DND-41 (cell line): ENCODE measurements around the gene SEPTIN3.

ENCODE experiments used
- ATAC-seq: fragments of 200-7000 bp; cut with Tn5 transposase; 3 replicates; pipeline ENCODE4 v1.9.1; 2021; ENCODE audit warnings: low read depth; ENCODE audit not compliant: insufficient read depth
- DNase-seq: peaks from one replicate; pipeline ENCODE4 v3.0.0-alpha.2; 2020
- H2AFZ ChIP-seq: 2 replicates; pipeline ENCODE4 v1.6.0; 2012; ENCODE audit warnings: low read depth, low read length
- H3K27ac ChIP-seq: 2 replicates; pipeline ENCODE4 v1.5.1; 2012; ENCODE audit warnings: low read length, inconsistent platforms
- H3K27me3 ChIP-seq: fragments of 200-600 bp; sonication (generic); 2 replicates; pipeline ENCODE4 v1.6.0; 2012; ENCODE audit warnings: low read length, mild to moderate bottlenecking, inconsistent platforms; ENCODE audit not compliant: insufficient read depth, poor library complexity
- H3K36me3 ChIP-seq: 2 replicates; pipeline ENCODE4 v1.5.1; 2012; ENCODE audit warnings: low read length, inconsistent platforms; ENCODE audit not compliant: insufficient read depth
- H3K4me1 ChIP-seq: 2 replicates; pipeline ENCODE4 v1.5.1; 2012; ENCODE audit warnings: mild to moderate bottlenecking, low read length; ENCODE audit not compliant: insufficient read depth
- H3K4me2 ChIP-seq: 2 replicates; pipeline ENCODE4 v1.6.0; 2012; ENCODE audit warnings: mild to moderate bottlenecking, moderate library complexity, low read length, inconsistent platforms; ENCODE audit not compliant: insufficient read depth
- H3K4me3 ChIP-seq, 2 experiments: fragments of 200-600 bp in 1 of 2; shearing (Covaris generic) in 1 of 2; 2 replicates each; pipeline ENCODE4 v1.5.1; 2012 to 2016; ENCODE audit warnings: inconsistent platforms in 2 of 2, low read length in 2 of 2, mild to moderate bottlenecking in 2 of 2, low read depth in 1 of 2, moderate library complexity in 1 of 2
- H3K79me2 ChIP-seq: 2 replicates; pipeline ENCODE4 v1.6.0; 2012; ENCODE audit warnings: low read length, inconsistent platforms; ENCODE audit not compliant: insufficient read depth
- H3K9ac ChIP-seq: 2 replicates; pipeline ENCODE4 v1.6.0; 2012; ENCODE audit warnings: low read depth, mild to moderate bottlenecking, inconsistent platforms, low read length, moderate library complexity
- H3K9me3 ChIP-seq: 2 replicates; pipeline ENCODE4 v1.5.1; 2012; ENCODE audit warnings: low read length, moderate library complexity, mild to moderate bottlenecking, inconsistent platforms; ENCODE audit not compliant: insufficient read depth, severe bottlenecking
- H4K20me1 ChIP-seq: 2 replicates; pipeline ENCODE4 v1.6.0; 2012; ENCODE audit warnings: low read length; ENCODE audit not compliant: insufficient read depth
- EZH2 ChIP-seq: IDR thresholded peaks from 3 replicates; pipeline ENCODE4 v1.6.1; 2012; ENCODE audit warnings: borderline replicate concordance, low read depth, mild to moderate bottlenecking, moderate library complexity, low read length, inconsistent platforms; ENCODE audit not compliant: severe bottlenecking
- TF ChIP-seq, protein P1 (sequence below): IDR thresholded peaks from 2 replicates; pipeline ENCODE4 v1.5.1; 2012; ENCODE audit warnings: borderline replicate concordance, low read length, moderate library complexity, mild to moderate bottlenecking; ENCODE audit not compliant: poor library complexity, severe bottlenecking; ENCODE audit errors: extremely low read depth

The SEPTIN3 gene

DNA sequence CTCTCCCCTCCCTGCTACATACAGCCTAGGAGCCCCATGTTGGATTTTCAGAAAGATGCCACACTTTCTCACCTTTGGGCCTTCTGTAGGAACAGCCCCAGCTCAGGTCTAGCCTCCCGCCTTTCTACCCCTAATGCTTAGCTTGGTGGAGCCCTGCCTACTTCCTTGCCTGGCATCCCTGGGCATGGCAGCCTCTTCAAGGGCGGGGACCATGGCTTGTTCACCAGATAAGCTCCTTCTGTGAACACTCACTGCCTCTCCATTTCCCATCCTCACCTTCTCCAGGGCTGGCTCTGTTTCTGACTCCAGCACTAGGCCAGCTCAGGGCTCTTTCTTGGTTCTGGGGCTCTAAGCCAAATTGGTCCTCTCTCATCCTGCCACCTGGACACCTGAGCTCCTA is 1.4 kb downstream of the SEPTIN3 start:
- no peaks in the 10 kb centered on the region for H3K36me3 ChIP-seq
- H3K4me3 ChIP-seq = no peak overlapping the region
- no peak overlapping the region for H3K27ac ChIP-seq
- no peaks in the 10 kb centered on the region for H3K4me1 ChIP-seq
- TF ChIP-seq, protein P1, sequence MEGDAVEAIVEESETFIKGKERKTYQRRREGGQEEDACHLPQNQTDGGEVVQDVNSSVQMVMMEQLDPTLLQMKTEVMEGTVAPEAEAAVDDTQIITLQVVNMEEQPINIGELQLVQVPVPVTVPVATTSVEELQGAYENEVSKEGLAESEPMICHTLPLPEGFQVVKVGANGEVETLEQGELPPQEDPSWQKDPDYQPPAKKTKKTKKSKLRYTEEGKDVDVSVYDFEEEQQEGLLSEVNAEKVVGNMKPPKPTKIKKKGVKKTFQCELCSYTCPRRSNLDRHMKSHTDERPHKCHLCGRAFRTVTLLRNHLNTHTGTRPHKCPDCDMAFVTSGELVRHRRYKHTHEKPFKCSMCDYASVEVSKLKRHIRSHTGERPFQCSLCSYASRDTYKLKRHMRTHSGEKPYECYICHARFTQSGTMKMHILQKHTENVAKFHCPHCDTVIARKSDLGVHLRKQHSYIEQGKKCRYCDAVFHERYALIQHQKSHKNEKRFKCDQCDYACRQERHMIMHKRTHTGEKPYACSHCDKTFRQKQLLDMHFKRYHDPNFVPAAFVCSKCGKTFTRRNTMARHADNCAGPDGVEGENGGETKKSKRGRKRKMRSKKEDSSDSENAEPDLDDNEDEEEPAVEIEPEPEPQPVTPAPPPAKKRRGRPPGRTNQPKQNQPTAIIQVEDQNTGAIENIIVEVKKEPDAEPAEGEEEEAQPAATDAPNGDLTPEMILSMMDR = no peak
- TF ChIP-seq EZH2 = no peak
- DNase-seq (no peak), ATAC-seq (no peak)
- peaks cover 9% of the 10 kb centered on the region for H3K27me3 ChIP-seq
- H3K4me2 ChIP-seq = no peak overlapping the region
- H2AFZ ChIP-seq = no peak overlapping the region
- no peaks in the 10 kb centered on the region for H3K79me2 ChIP-seq
- H3K9ac ChIP-seq = no peak overlapping the region
- peaks cover 4% of the 10 kb centered on the region for H4K20me1 ChIP-seq
- H3K9me3 ChIP-seq = no peaks in the 10 kb centered on the region

DNA sequence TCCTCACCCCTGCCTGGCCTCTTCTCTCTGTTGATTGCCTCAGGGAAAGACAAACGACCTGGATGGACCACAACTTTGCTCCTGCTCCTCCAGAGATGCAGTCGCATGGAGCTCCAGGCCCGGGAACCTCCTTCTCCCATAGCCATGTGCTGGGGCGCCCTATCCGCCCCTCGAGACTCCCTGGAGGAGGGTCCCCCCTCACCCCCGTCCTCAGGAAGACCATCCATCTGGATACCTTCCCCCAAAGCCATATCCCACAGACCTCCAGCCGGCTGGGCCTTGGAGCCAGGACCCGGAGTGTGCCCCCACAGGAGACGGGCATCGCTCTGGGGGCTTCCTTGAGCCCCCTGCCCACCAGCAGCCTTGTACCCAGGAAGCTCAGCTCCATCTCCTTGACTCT is 2.2 kb downstream of the SEPTIN3 start:
- Histone ChIP-seq H3K36me3 (no peaks in the 10 kb centered on the region), H3K27ac (no peak overlapping the region), H3K9ac (no peak overlapping the region), H3K4me1 (peaks cover 5% of the 10 kb centered on the region), H2AFZ (no peak overlapping the region), H3K4me2 (no peak overlapping the region), H3K4me3 (no peak overlapping the region), H3K79me2 (no peaks in the 10 kb centered on the region), H4K20me1 (peaks cover 11% of the 10 kb centered on the region), H3K9me3 (no peaks in the 10 kb centered on the region), H3K27me3 (peaks cover 17% of the 10 kb centered on the region)
- no peak for ATAC-seq
- TF ChIP-seq EZH2 = no peak
- TF ChIP-seq, protein P1 = no peak
- no peak for DNase-seq

DNA sequence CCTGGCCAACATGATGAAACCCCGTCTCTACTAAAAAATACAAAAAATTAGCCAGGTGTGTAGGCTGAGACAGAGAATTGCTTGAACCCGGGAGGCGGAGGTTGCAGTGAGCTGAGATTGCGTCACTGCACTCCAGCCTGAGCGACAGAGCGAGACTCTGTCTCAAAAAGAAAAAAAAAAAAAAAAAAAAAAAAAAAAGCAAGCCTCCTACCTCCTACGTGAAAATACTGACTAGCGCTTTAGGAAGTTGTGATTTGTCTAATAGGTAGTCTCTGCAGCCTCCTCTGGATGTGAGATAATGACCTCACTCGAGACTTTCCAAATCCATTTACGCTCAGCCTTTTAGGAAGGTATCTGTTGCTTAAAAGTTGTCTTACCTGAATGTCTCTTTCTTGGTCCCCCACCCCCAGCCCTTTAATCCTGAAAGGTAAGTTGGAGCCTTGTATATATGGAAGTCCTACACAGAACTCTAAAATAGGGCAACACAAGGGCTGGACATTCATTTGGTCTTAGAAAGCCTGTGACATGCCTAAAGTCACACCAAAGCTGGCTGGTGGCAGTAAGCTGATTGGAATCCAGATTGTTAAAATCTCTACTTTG is 5.5 kb downstream of the SEPTIN3 start:
- peaks cover 20% of the 10 kb centered on the region for H4K20me1 ChIP-seq
- no peak overlapping the region for H3K4me3 ChIP-seq
- H3K9me3 ChIP-seq = no peaks in the 10 kb centered on the region
- peaks cover 13% of the 10 kb centered on the region for H3K4me1 ChIP-seq
- no peaks in the 10 kb centered on the region for H3K79me2 ChIP-seq
- TF ChIP-seq, protein P1 = no peak
- TF ChIP-seq EZH2 = no peak
- H3K9ac ChIP-seq = no peak overlapping the region
- DNase-seq (no peak), ATAC-seq (no peak)
- no peaks in the 10 kb centered on the region for H3K36me3 ChIP-seq
- H3K4me2 ChIP-seq = no peak overlapping the region
- peaks cover 39% of the 10 kb centered on the region for H3K27me3 ChIP-seq
- no peak overlapping the region for H2AFZ ChIP-seq
- no peak overlapping the region for H3K27ac ChIP-seq
